GM20431 (cell line): ENCODE data around the gene SYNJ2BP.
"Not testable (repeated sequence)": the region's sequence is repeated elsewhere in the genome, so short reads cannot be mapped to it uniquely, and the experiment has no call there.

Source experiments
- in situ Hi-C: fragments of 300-500 bp; cut with MseI, MboI; formaldehyde crosslinking; loops from one replicate; pipeline ENCODE4 v1.15.0; 2020; ENCODE audit warnings: low sequenced_read_pairs; ENCODE audit not compliant: unreplicated experiment

The SYNJ2BP gene

GRCh38 chr14:70416725-70417349, at the start of gene SYNJ2BP:
Gene SYNJ2BP, minus strand, starts transcription at chr14:70417090. Its CDS starts 127 bp downstream, at chr14:70416963.
- in situ Hi-C loops: no loop called here

- in situ Hi-C loops: no loop called here
These were observed 37.8 kb upstream of the SYNJ2BP start for GRCh38 chr14:70454731-70455130.

- in situ Hi-C loops: no loop called here
These were observed 35.0 kb upstream of the SYNJ2BP start, which contains the start of gene ADAM21 for GRCh38 chr14:70451874-70452273. Gene ADAM21, plus strand, starts transcription at chr14:70452174. Its CDS starts 5,326 bp downstream, at chr14:70457500.

GRCh38 chr14:70448633-70449340, 31.9 kb upstream of the SYNJ2BP start:
- in situ Hi-C loops: no loop called here

GRCh38 chr14:70442750-70443149, 25.9 kb upstream of the SYNJ2BP start:
- in situ Hi-C loops: no loop called here

- in situ Hi-C loops: no loop called here
These were observed 24.8 kb upstream of the SYNJ2BP start for GRCh38 chr14:70441641-70442040.

- in situ Hi-C loops: no loop called here
These were observed 20.0 kb upstream of the SYNJ2BP start for GRCh38 chr14:70436867-70437266.

GRCh38 chr14:70426555-70426954, 9.7 kb upstream of the SYNJ2BP start:
- in situ Hi-C loops: not testable (repeated sequence)

- in situ Hi-C loops: no loop called here
These were observed 8.5 kb upstream of the SYNJ2BP start for GRCh38 chr14:70425354-70425753.

- in situ Hi-C loops: no loop called here
These were observed 5.6 kb upstream of the SYNJ2BP start for GRCh38 chr14:70422538-70422937.

- in situ Hi-C loops: not testable (repeated sequence)
These were observed 2.5 kb upstream of the SYNJ2BP start for GRCh38 chr14:70419270-70419931.

- in situ Hi-C loops: no loop called here
These were observed 559 bp downstream of the SYNJ2BP start for GRCh38 chr14:70416338-70416724.

GRCh38 chr14:70415788-70416187, 1.1 kb downstream of the SYNJ2BP start:
- in situ Hi-C loops: no loop called here

GRCh38 chr14:70407621-70408020, 9.3 kb downstream of the SYNJ2BP start:
- in situ Hi-C loops: no loop called here

GRCh38 chr14:70406216-70406615, 10.7 kb downstream of the SYNJ2BP start:
- in situ Hi-C loops: not testable (repeated sequence)

- in situ Hi-C loops: not testable (repeated sequence)
These were observed 13.6 kb downstream of the SYNJ2BP start for GRCh38 chr14:70403335-70403734.

- in situ Hi-C loops: no loop called here
These were observed 15.2 kb downstream of the SYNJ2BP start for GRCh38 chr14:70401643-70402042.

GRCh38 chr14:70398706-70399431, 18.0 kb downstream of the SYNJ2BP start:
- in situ Hi-C loops: no loop called here

GRCh38 chr14:70398280-70398679, 18.6 kb downstream of the SYNJ2BP start:
- in situ Hi-C loops: no loop called here

GRCh38 chr14:70397746-70398145, 19.1 kb downstream of the SYNJ2BP start:
- in situ Hi-C loops: no loop called here
